HCT116 (cell line): ENCODE data around the gene LMX1A. TPM values are rescaled to one million over a fixed set of nuclear protein-coding genes. Genes with fewer than 3 reads are reported as not detected.

Source experiments
- ATAC-seq: fragments of 200-7000 bp; cut with Tn5 transposase; 2 replicates; pipeline ENCODE4 v1.9.1; 2020; ENCODE audit warnings: mild to moderate bottlenecking, moderate library complexity
- BruUV-seq: library from RNA; stranded (reverse); fragments of 400-500 nt; replicated peaks from 2 replicates; lab custom pipeline; 2021; lab: Mats Ljungman, UMichigan
- CTCF ChIA-PET: fragments of 300-600 bp; sonication (Branson Sonifier 250); formaldehyde crosslinking; loops from one replicate; lab custom pipeline; 2021; ENCODE audit warnings: antibody characterized with exemption; lab: Charles Lee
- POLR2A ChIA-PET: fragments of 300-600, 350-600 bp; sonication (Branson Sonifier 250); formaldehyde crosslinking; loops from one replicate; lab custom pipeline; 2021; ENCODE audit warnings: antibody characterized with exemption; lab: Charles Lee
- RAD21 ChIA-PET, 2 experiments: fragments of 300-600 bp; sonication (Branson Sonifier 250); formaldehyde crosslinking; loops; one replicate each; lab custom pipeline; 2023; ENCODE audit warnings: low total read pairs in 2 of 2; ENCODE audit not compliant: uncharacterized antibody in 2 of 2, unreplicated experiment in 2 of 2, low non-redundant PET in 1 of 2; lab: Charles Lee
- DNase-seq: peaks from one replicate; pipeline ENCODE4 v3.0.0-alpha.2; 2010; ENCODE audit warnings: low read depth, low spot score
- H2AFZ ChIP-seq: fragments of 200-600 bp; shearing (Covaris generic), sonication (generic); 2 replicates; pipeline ENCODE4 v1.6.1; 2017; ENCODE audit warnings: low read depth, mixed run types, mixed read lengths, antibody characterized with exemption, low read length; ENCODE audit not compliant: poor library complexity, severe bottlenecking
- H3K27ac ChIP-seq: 2 replicates; pipeline ENCODE4 v1.5.1; 2012; ENCODE audit warnings: low read depth, low read length
- H3K27me3 ChIP-seq: fragments of 200-600 bp; sonication (generic); 2 replicates; pipeline ENCODE4 v1.6.1; 2016; ENCODE audit warnings: mixed run types, low read length, mixed read lengths; ENCODE audit not compliant: insufficient read depth
- H3K36me3 ChIP-seq, 2 experiments: fragments of 200-500 bp in 1 of 2; fragments of 200-600 bp in 1 of 2; sonication (Bioruptor generic) in 1 of 2; sonication (generic) in 1 of 2; 2 replicates each; pipeline versions ENCODE4 v1.5.1 to v1.6.1; 2014 to 2016; ENCODE audit warnings: low read length in 2 of 2, inconsistent platforms in 1 of 2, mixed read lengths in 1 of 2, mixed run types in 1 of 2; ENCODE audit not compliant: insufficient read depth in 2 of 2, control insufficient read depth in 1 of 2
- H3K4me1 ChIP-seq, 2 experiments: fragments of 200-600 bp in 1 of 2; sonication (generic) in 1 of 2; 2 replicates each; pipeline versions ENCODE4 v1.5.1 to v1.6.1; 2012 to 2017; ENCODE audit warnings: low read length in 2 of 2, inconsistent platforms in 1 of 2, mild to moderate bottlenecking in 1 of 2, mixed read lengths in 1 of 2, mixed run types in 1 of 2, moderate library complexity in 1 of 2; ENCODE audit not compliant: insufficient read depth in 2 of 2, control insufficient read depth in 1 of 2
- H3K4me2 ChIP-seq: fragments of 200-600 bp; sonication (generic); 2 replicates; pipeline ENCODE4 v1.6.1; 2017; ENCODE audit warnings: mixed run types, low read length, mixed read lengths
- H3K4me3 ChIP-seq, 2 experiments: fragments of 200-600 bp in 1 of 2; sonication (generic) in 1 of 2; replicated peaks in 1 of 2; 2 replicates each; pipeline ENCODE4 v1.5.1; 2011 to 2016; ENCODE audit warnings: low read length in 2 of 2, control low read depth in 1 of 2, low read depth in 1 of 2, mild to moderate bottlenecking in 1 of 2, mixed read lengths in 1 of 2, mixed run types in 1 of 2
- H3K79me2 ChIP-seq: fragments of 200-600 bp; sonication (generic); 2 replicates; pipeline ENCODE4 v1.6.1; 2017; ENCODE audit warnings: mild to moderate bottlenecking, mixed run types, low read length, moderate library complexity, mixed read lengths; ENCODE audit not compliant: insufficient read depth
- H3K9ac ChIP-seq: fragments of 200-600 bp; sonication (generic); 2 replicates; pipeline ENCODE4 v1.6.1; 2016; ENCODE audit warnings: low read length, mixed read lengths
- H3K9me2 ChIP-seq: fragments of 200-600 bp; sonication (generic), shearing (Covaris generic); 2 replicates; pipeline ENCODE4 v1.6.1; 2017; ENCODE audit warnings: mixed run types, mild to moderate bottlenecking, moderate library complexity; ENCODE audit not compliant: insufficient read depth
- H3K9me3 ChIP-seq, 2 experiments: fragments of 200-500 bp in 1 of 2; fragments of 200-600 bp in 1 of 2; sonication (Bioruptor generic) in 1 of 2; sonication (generic) in 1 of 2; 2 replicates each; pipeline ENCODE4 v1.6.1; 2014 to 2017; ENCODE audit warnings: low read length in 2 of 2, mixed read lengths in 2 of 2, inconsistent platforms in 1 of 2, low read depth in 1 of 2, mild to moderate bottlenecking in 1 of 2, mixed run types in 1 of 2, moderate library complexity in 1 of 2; ENCODE audit not compliant: control insufficient read depth in 1 of 2, insufficient read depth in 1 of 2
- H4K20me1 ChIP-seq: fragments of 200-600 bp; sonication (generic), shearing (Covaris generic); 2 replicates; pipeline ENCODE4 v1.6.1; 2017; ENCODE audit warnings: mixed run types, mild to moderate bottlenecking, moderate library complexity; ENCODE audit not compliant: insufficient read depth
- ATF3 ChIP-seq: IDR thresholded peaks from 2 replicates; pipeline ENCODE4 v1.6.1; 2012
- CBX3 ChIP-seq: IDR thresholded peaks from 2 replicates; pipeline ENCODE4 v1.6.1; 2012; ENCODE audit warnings: low read depth
- EGR1 ChIP-seq: IDR thresholded peaks from 2 replicates; pipeline ENCODE4 v1.6.1; 2012; ENCODE audit warnings: low read depth
- EZH2phosphoT487 ChIP-seq: fragments of 200-600 bp; IDR thresholded peaks from 2 replicates; pipeline ENCODE4 v1.6.1; 2018; ENCODE audit warnings: antibody characterized with exemption, borderline replicate concordance
- JUND ChIP-seq: IDR thresholded peaks from 2 replicates; pipeline ENCODE4 v1.6.1; 2012
- POLR2AphosphoS5 ChIP-seq: IDR thresholded peaks from 2 replicates; pipeline ENCODE4 v1.6.1; 2011; ENCODE audit warnings: mild to moderate bottlenecking, low read depth, low read length, moderate library complexity
- RAD21 ChIP-seq: IDR thresholded peaks from 2 replicates; pipeline ENCODE4 v1.6.1; 2012; ENCODE audit warnings: low read depth, mild to moderate bottlenecking
- SIN3A ChIP-seq: IDR thresholded peaks from 2 replicates; pipeline ENCODE4 v1.6.1; 2012; ENCODE audit warnings: low read depth
- SP1 ChIP-seq: IDR thresholded peaks from 2 replicates; pipeline ENCODE4 v1.6.1; 2012; ENCODE audit warnings: low read depth
- TCF7L2 ChIP-seq: IDR thresholded peaks from 2 replicates; pipeline ENCODE4 v1.7.0; 2011; ENCODE audit warnings: borderline replicate concordance, inconsistent platforms; ENCODE audit not compliant: insufficient read depth, insufficient read length; ENCODE audit errors: extremely low read depth
- ZFX ChIP-seq: fragments of 450-650 bp; IDR thresholded peaks from 2 replicates; pipeline ENCODE4 v1.6.1; 2017
- ZNF274 ChIP-seq: fragments of 200-500 bp; sonication (Bioruptor generic); IDR thresholded peaks from 2 replicates; pipeline ENCODE4 v1.6.1; 2014; ENCODE audit warnings: mild to moderate bottlenecking, low read depth, low read length, inconsistent platforms
- intact Hi-C: fragments of 100-400 bp; cut with micrococcal nuclease; formaldehyde crosslinking; loops from 2 replicates; pipeline ENCODE4 v1.10.0; 2022
- total RNA-seq: library from RNA; stranded (reverse); gene quantifications from one replicate; pipeline ENCODE4 v1.2.1, GENCODE V29; 2021; ENCODE audit not compliant: unreplicated experiment
- TF ChIP-seq, protein P1 (sequence below), 3 experiments: fragments of 200-600 bp in 1 of 3; sonication (generic) in 1 of 3; IDR thresholded peaks in 2 of 3; conservative IDR thresholded peaks in 1 of 3; 2 replicates each; pipeline ENCODE4 v1.5.1; 2012 to 2017; ENCODE audit warnings: low read depth in 2 of 3, low read length in 2 of 3, antibody characterized with exemption in 1 of 3, borderline replicate concordance in 1 of 3, control low read depth in 1 of 3, mild to moderate bottlenecking in 1 of 3, mixed read lengths in 1 of 3, mixed run types in 1 of 3, moderate library complexity in 1 of 3; ENCODE audit not compliant: insufficient read depth in 1 of 3
- TF ChIP-seq, protein P2 (sequence below): IDR thresholded peaks from 2 replicates; pipeline ENCODE4 v1.6.1; 2012

LMX1A gene
- total RNA-seq, 1 experiment from 2014 or later, result not detected

DNA sequence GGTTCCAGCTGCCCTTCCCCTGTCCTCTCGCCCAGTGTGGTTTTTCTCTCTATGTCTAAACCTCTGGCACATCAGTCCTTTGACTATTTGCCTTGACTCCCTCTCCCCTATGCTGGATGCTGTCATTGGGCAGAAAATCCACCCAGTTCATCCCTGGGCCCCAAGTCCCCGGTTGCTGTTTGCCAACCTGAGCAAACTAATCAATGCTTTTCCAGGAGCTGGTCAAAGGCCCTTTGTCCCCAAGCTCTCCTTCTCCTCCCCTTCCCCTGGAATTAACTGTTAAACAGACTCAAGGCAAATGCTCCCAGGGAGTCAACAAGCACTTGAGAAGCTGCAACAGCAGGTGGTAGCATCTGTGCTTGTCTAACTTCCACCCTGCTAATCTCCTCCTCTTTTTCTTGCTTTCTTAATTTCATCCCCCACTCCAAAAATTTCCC is 102.7 kb downstream of the LMX1A start:
- RAD21 ChIA-PET, result no interaction called here
- no peak overlapping the region for H3K27ac ChIP-seq
- H3K4me3 ChIP-seq, result no peak overlapping the region
- CTCF ChIA-PET, result interaction anchor here (1.5 kb wide), 1 partner anchor 114 kb away, joined by 4 read pairs; no protein-coding TSS in a partner anchor
- no peaks in the 10 kb centered on the region for H3K9me2 ChIP-seq
- no TSS peak for BruUV-seq
- POLR2A ChIA-PET, result no interaction called here
- no peaks in the 10 kb centered on the region for H3K36me3 ChIP-seq
- H3K9ac ChIP-seq, result no peak overlapping the region
- DNase-seq (no peak), ATAC-seq (no peak)
- no peaks in the 10 kb centered on the region for H3K79me2 ChIP-seq
- H3K27me3 ChIP-seq, result peaks cover 17% of the 10 kb centered on the region
- no peak overlapping the region for H3K4me2 ChIP-seq
- no peak overlapping the region for H2AFZ ChIP-seq
- H4K20me1 ChIP-seq, result no peaks in the 10 kb centered on the region
- H3K9me3 ChIP-seq, result no peaks in the 10 kb centered on the region
- H3K4me1 ChIP-seq, result no peaks in the 10 kb centered on the region
- intact Hi-C loops, result no loop called here
- TF ChIP-seq EGR1 (no peak), ATF3 (no peak), SIN3A (no peak), TCF7L2 (no peak), EZH2phosphoT487 (no peak), ZNF274 (no peak)

- no TSS peak for BruUV-seq
- H3K36me3 ChIP-seq, result no peaks in the 10 kb centered on the region
- intact Hi-C loops, result no loop called here
- H3K4me2 ChIP-seq, result no peak overlapping the region
- ChIA-PET CTCF (interaction anchor here (0.9 kb wide), 1 partner anchor 9 kb away, joined by 3 read pairs; no protein-coding TSS in a partner anchor), RAD21 (no interaction called here), POLR2A (no interaction called here)
- H3K9me3 ChIP-seq, result no peaks in the 10 kb centered on the region
- H3K9me2 ChIP-seq, result no peaks in the 10 kb centered on the region
- H3K4me3 ChIP-seq, result no peak overlapping the region
- ATAC-seq (no peak), DNase-seq (no peak)
- H3K4me1 ChIP-seq, result no peaks in the 10 kb centered on the region
- no peak overlapping the region for H3K27ac ChIP-seq
- no peak overlapping the region for H3K9ac ChIP-seq
- no peaks in the 10 kb centered on the region for H3K79me2 ChIP-seq
- no peaks in the 10 kb centered on the region for H4K20me1 ChIP-seq
- H2AFZ ChIP-seq, result no peak overlapping the region
- TF ChIP-seq POLR2AphosphoS5 (no peak), ZNF274 (no peak), JUND (no peak), ATF3 (no peak), CBX3 (no peak), SP1 (no peak), RAD21 (no peak), ZFX (no peak), TCF7L2 (no peak)
- TF ChIP-seq, protein P1, sequence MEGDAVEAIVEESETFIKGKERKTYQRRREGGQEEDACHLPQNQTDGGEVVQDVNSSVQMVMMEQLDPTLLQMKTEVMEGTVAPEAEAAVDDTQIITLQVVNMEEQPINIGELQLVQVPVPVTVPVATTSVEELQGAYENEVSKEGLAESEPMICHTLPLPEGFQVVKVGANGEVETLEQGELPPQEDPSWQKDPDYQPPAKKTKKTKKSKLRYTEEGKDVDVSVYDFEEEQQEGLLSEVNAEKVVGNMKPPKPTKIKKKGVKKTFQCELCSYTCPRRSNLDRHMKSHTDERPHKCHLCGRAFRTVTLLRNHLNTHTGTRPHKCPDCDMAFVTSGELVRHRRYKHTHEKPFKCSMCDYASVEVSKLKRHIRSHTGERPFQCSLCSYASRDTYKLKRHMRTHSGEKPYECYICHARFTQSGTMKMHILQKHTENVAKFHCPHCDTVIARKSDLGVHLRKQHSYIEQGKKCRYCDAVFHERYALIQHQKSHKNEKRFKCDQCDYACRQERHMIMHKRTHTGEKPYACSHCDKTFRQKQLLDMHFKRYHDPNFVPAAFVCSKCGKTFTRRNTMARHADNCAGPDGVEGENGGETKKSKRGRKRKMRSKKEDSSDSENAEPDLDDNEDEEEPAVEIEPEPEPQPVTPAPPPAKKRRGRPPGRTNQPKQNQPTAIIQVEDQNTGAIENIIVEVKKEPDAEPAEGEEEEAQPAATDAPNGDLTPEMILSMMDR (IDR thresholded peaks at IDR 0.05 in 2 of 3, conservative IDR thresholded peaks at IDR 0.05 in 1 of 3; ENCODE audit: borderline replicate concordance in 1 of 3, insufficient read depth in 1 of 3, low read depth in 2 of 3, low read length in 2 of 3), result no peak
- TF ChIP-seq, protein P2, sequence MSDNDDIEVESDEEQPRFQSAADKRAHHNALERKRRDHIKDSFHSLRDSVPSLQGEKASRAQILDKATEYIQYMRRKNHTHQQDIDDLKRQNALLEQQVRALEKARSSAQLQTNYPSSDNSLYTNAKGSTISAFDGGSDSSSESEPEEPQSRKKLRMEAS, result no peak
- H3K27me3 ChIP-seq, result peaks cover 28% of the 10 kb centered on the region
These were observed 107.4 kb downstream of the LMX1A start for GRCh38 chr1:165248969-165249571.
